H7 (cell line): ENCODE results near the gene SYT15. TPM values are rescaled to one million over a fixed set of nuclear protein-coding genes. Genes with fewer than 3 reads are reported as not detected.
"Not testable (repeated sequence)": the region's sequence is repeated elsewhere in the genome, so short reads cannot be mapped to it uniquely, and the experiment has no call there.

Experiments
- DNase-seq: peaks from one replicate; pipeline ENCODE4 v3.0.0; 2012
- H3K27me3 ChIP-seq: 2 replicates; pipeline ENCODE4 v1.6.0; 2011; ENCODE audit warnings: mild to moderate bottlenecking, low read length; ENCODE audit not compliant: control insufficient read depth, insufficient read depth
- H3K36me3 ChIP-seq: replicated peaks from 2 replicates; pipeline ENCODE4 v1.5.1; 2011; ENCODE audit warnings: low read length; ENCODE audit not compliant: control insufficient read depth, insufficient read depth
- H3K4me3 ChIP-seq: 2 replicates; pipeline ENCODE4 v1.5.1; 2011; ENCODE audit warnings: low read depth, mild to moderate bottlenecking, control low read depth, low read length, moderate library complexity; ENCODE audit not compliant: insufficient read depth
- total RNA-seq: library from RNA; depleted of rRNA; stranded (reverse); fragments of >200 nt; shearing (Covaris generic); gene quantifications from 2 replicates; pipeline ENCODE4 v1.2.3, GENCODE V29; 2014; rRNA removed

The SYT15 gene
- total RNA-seq: 0.04 TPM in 1 of 2 replicates, not detected in the other

DNA sequence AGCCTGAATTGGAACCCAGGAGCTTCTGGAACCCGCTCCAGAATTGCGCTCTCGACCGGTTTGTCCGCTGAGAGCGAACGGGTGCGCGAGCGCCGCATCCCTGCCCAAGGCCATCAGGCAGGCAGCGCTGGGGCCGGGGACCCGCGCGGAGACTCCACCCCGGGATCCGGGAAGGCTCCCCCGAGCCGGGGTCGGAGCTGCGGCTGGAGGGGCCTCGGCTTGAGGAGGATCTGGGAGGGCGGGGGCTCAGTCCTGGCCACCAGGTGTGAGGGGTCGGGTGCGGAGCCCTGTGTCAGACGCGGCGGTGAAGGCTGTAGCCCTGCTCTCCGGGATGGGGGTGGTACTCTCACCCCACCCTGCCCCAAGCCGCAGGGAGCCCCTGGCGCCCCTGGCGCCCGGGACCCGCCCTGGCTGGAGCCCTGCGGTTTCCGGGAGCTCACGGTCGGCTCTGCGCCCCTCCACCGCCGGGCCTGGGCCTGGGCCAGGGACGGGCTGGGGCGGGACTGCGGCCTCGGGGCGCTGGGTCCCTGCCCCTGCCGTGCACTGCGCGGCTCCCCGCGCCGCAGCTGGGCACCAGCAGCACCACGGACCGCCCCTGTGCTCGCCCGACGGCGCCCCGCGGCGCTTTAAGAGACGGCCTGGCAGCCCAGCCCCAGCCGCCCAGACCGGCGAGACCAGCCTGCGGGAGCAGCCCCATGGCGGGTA, at the start of gene SYT15:
TSS of gene SYT15 (plus strand) at position 655 of the 705 bp plus-strand sequence. CDS start at position 696, 41 bp downstream.
- DNase-seq, H3K36me3 ChIP-seq: not testable (repeated sequence)
- Histone ChIP-seq H3K27me3 (peaks cover 10% of the 10 kb centered on the region), H3K4me3 (peak within 1 kb of the TSS; percentile 21; the same call in 1 of the 2 replicates)

DNA sequence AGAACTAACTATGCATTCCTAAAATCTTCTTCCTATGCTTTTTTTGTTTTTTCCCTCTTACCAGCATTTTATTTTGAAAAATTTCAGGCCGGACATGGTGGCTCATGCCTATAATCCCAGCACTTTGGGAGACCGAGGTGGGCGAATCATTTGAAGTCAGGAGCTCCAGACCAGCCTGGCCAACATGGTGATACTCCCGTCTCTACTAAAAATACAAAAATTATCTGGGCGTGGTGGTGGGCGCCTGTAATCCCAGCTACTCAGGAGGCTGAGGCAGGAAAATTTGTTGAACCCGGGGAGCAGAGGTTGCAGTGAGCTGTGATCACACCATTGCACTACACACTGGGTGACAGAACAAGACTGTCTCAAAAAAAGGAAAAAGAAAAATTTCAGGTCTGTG, 49.2 kb upstream of the SYT15 start:
- H3K36me3 ChIP-seq, DNase-seq, H3K4me3 ChIP-seq, H3K27me3 ChIP-seq: not testable (repeated sequence)

DNA sequence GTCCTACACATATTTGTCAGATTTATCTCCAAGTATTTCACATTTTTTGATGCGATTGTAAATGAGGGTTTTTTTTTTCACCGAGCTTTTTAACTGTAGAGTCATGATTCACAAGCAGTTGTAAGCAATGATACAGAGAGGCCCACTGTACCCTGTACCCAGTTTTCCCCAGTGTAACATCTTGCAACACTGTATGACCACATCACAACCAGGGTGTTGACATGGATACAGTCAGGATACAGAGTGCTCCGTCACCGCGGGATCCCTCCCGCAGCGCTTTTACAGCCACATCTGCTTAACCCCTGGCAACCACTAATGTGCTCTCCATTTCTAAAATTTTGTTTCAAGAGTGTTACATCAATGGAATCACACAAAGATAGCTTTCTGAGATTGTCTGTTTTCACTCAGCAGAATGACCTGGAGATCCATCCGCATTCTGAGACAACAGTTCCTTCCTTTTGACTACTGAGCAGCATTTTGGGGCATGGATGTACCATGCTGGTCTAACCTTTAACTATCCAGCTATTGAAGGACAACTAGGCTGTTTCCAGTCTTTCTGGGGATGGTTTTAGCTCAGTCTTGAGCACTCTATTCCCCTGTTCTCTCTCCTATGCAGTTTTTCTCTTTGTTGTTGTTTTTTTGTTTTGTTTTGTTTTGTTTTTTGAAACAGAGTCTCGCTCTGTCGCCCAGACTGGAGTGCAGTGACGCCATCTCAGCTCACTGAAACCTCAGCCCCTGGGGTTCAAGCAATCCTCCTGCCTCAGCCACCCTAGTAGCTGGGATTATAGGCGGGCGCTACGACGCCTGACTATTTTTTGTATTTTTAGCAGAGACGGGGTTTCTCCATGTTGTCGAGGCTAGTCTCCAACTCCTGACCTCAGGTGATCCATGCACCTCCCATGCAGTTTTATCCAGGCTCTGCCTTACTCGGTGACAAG, 48.4 kb upstream of the SYT15 start:
- DNase-seq: no peak
- H3K27me3 ChIP-seq: no peaks in the 10 kb centered on the region

GRCh38 chr10:46532256-46532655, 46.7 kb upstream of the SYT15 start:
- not testable (repeated sequence) for H3K27me3 ChIP-seq, H3K36me3 ChIP-seq, DNase-seq, H3K4me3 ChIP-seq

More for the DNA sequence above, 48.4 kb upstream of the SYT15 start:
- no peak overlapping the region for H3K4me3 ChIP-seq
- H3K36me3 ChIP-seq: no peaks in the 10 kb centered on the region

DNA sequence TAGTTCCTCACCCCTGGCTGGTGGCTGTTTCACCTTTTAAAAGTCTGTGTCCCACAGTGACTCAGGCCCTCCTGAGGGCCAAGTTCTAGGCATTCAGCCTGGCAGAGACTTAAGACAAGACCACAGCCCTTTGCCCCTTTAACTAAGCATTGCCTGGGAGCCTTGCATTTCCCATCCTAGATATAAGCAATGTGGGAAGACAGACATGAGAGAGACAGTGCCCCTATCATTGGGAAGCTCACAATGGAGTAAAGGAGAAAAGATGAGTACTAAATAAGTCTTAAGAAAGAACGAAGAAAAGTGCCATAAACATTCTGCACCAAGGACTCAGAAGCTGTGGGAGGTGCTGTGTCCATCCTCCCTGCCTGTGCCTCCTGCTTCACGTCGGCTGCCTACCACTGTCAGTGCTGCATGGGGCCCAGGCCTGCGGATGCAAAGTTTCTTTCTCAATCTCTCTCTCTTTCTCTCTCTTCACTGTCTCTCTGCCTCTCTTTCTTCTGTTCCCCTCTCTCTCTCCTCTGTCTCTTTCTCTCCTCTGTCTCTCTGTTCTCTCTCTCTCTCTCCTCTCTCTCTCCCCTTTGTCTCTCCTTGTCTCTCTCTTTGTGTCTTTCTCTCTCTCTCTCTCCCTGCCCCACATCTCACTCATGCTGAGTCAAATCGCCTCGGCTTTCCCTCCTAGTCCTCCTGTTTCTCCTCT, 44.0 kb upstream of the SYT15 start:
- DNase-seq: no peak
- no peaks in the 10 kb centered on the region for H3K27me3 ChIP-seq
- H3K36me3 ChIP-seq: no peaks in the 10 kb centered on the region
- no peak overlapping the region for H3K4me3 ChIP-seq

GRCh38 chr10:46536171-46536570, 42.8 kb upstream of the SYT15 start:
- Histone ChIP-seq H3K27me3 (peaks cover 3% of the 10 kb centered on the region), H3K4me3 (no peak overlapping the region), H3K36me3 (no peaks in the 10 kb centered on the region)
- no peak for DNase-seq

GRCh38 chr10:46536781-46537180, 42.1 kb upstream of the SYT15 start:
- H3K4me3 ChIP-seq: no peak overlapping the region
- no peaks in the 10 kb centered on the region for H3K36me3 ChIP-seq

GRCh38 chr10:46537309-46537708, 41.6 kb upstream of the SYT15 start:
- H3K4me3 ChIP-seq: no peak overlapping the region
- DNase-seq: peak; percentile 64

More at GRCh38 chr10:46536781-46537180, 42.1 kb upstream of the SYT15 start:
- H3K27me3 ChIP-seq: peaks cover 3% of the 10 kb centered on the region
- DNase-seq: no peak

GRCh38 chr10:46538155-46538554, 40.8 kb upstream of the SYT15 start:
- H3K4me3 ChIP-seq: no peak overlapping the region
- peaks cover 3% of the 10 kb centered on the region for H3K27me3 ChIP-seq
- DNase-seq: no peak
- H3K36me3 ChIP-seq: no peaks in the 10 kb centered on the region

More at GRCh38 chr10:46537309-46537708, 41.6 kb upstream of the SYT15 start:
- no peaks in the 10 kb centered on the region for H3K36me3 ChIP-seq
- peaks cover 3% of the 10 kb centered on the region for H3K27me3 ChIP-seq

DNA sequence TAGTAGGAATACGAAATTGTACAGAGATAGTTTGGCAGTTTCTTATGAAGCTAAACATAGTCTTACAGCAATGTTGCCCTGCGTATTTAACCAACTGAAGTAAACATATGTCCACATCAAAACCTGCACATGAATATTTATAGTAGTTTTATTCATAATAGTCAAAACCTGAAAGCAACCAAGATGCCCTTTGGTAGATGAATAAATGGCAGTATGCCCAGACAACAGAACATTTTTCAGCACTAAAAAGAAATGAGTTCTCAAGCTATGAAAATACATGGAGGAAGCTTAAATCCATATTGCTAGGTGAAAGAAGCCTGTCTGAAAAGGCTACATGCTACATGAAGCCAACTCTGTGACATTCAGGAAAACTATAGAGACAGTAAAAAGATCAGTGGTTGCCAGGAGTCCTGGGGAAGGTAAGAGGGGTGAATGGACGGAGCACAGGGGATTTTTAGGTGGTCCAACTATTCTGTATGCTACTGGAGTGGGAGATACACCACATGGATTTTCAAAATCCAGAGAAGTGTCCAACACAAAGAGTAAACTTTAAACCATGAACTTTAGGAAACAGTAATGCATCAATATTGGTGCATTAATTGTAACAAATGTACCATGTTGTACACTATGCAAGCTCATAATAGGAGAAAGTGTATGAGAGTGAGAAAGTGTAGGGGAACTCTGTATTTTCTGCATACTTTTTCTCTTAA, 40.1 kb upstream of the SYT15 start:
- Histone ChIP-seq H3K27me3 (peaks cover 3% of the 10 kb centered on the region), H3K4me3 (no peak overlapping the region), H3K36me3 (no peaks in the 10 kb centered on the region)
- DNase-seq: no peak

DNA sequence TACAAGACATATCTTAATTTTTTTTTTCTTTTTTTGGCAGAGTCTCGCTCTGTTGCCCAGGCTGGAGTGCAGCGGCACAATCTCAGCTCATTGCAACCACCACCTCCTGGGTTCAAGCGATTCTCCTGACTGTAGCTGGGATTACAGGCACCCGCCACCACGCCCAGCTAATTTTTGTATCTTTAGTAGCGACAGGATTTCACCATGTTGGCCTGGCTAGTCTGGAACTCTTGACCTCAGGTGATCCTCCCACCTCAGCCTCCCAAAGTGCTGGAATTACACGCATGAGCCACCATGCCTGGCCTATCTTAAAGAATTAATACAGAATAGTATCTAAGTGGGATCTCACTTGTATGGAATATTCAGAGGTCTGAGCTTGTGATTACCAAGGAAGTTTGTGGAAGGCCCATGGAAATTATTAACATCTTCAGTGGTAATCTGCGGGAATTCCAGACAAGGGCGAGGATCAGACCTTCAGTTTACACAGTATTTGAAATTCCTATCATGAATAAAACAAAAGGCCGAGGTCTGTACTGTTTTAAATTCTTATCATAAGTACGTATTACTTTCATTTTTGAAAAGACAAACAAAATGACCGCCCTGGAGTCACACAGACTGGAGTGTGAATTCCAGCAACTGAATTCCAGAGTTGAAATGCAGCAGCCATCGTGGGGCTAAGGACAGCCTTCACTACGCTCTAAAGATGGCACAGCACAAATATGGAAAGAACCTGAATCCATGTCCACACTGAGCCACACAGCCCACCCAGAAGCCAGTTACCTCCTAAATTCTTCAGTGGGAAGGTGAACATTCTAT, 39.1 kb upstream of the SYT15 start:
- DNase-seq: no peak
- Histone ChIP-seq H3K27me3 (peaks cover 3% of the 10 kb centered on the region), H3K4me3 (no peak overlapping the region), H3K36me3 (no peaks in the 10 kb centered on the region)

- peak overlapping the region; percentile 53; the same call in 1 of the 2 replicates for H3K4me3 ChIP-seq
- no peaks in the 10 kb centered on the region for H3K36me3 ChIP-seq
- DNase-seq: no peak
- H3K27me3 ChIP-seq: peaks cover 3% of the 10 kb centered on the region
Observed at GRCh38 chr10:46540412-46541016, 38.4 kb upstream of the SYT15 start.
